ENCODE measurements around the gene CRELD1.

CRELD1 gene

DNA sequence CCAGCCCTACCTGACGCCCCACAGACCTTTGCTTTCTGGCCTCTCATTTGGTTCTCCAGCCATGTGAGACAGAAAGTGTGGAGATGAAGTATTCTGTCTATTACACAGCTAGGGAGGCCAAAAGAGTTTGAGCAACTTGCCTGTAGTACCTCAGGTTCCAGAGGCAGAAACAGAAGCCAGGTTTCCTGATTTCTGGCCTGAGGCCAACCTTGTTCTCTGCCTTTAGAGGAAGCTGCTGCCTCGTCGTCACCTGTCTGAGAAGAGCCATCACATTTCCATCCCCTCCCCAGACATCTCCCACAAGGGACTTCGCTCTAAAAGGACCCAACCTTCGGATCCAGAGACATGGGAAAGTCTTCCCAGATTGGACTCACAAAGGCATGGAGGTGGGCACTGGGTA, 27.2 kb upstream of the CRELD1 start:
- Histone ChIP-seq H3K9me3 (ENCODE audit: control insufficient read depth in 2 of 2, low read length in 2 of 2) (no peaks in the 10 kb centered on the region), H3K4me3 (ENCODE audit: low read length in 2 of 2) (no peak overlapping the region), H3K4me1 (ENCODE audit: control insufficient read depth, insufficient read depth, low read length) (peaks cover 5% of the 10 kb centered on the region), H3K36me3 (ENCODE audit: control insufficient read depth in 2 of 2, insufficient read depth in 2 of 2, low read length in 2 of 2) (peaks cover 0 to 2% of the 10 kb centered on the region in 2 donors), H3K27me3 (ENCODE audit: control insufficient read depth in 1 of 2, insufficient read depth in 2 of 2, low read length in 2 of 2) (no peaks in the 10 kb centered on the region), H3K27ac (ENCODE audit: low read length) (no peak overlapping the region), H3K9ac (ENCODE audit: low read length in 2 of 2) (no peak overlapping the region)

DNA sequence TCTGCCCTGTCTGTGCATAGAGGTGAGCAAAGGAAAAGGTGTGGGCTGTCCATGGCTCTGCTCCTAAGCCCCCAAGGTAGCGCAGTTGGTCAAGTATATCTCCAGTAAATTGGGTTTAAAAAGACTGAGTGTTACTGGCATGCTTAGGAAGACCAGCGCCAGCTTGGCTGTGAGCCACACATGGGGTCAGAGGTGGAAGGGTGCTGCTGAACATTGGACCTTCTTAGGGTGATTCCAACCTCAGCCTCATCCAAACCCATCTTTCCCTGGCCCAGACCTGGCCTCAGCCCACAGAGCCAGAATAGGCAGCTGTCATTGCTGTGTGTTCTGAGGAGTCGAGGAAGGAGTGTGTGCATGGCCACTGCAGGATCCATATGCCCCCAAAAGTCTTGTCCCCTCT, 25.3 kb upstream of the CRELD1 start:
- Histone ChIP-seq H3K27me3 (ENCODE audit: control insufficient read depth in 1 of 2, insufficient read depth in 2 of 2, low read length in 2 of 2) (no peaks in the 10 kb centered on the region), H3K36me3 (ENCODE audit: control insufficient read depth in 2 of 2, insufficient read depth in 2 of 2, low read length in 2 of 2) (peaks cover 0 to 2% of the 10 kb centered on the region in 2 donors), H3K27ac (ENCODE audit: low read length) (no peak overlapping the region)

DNA sequence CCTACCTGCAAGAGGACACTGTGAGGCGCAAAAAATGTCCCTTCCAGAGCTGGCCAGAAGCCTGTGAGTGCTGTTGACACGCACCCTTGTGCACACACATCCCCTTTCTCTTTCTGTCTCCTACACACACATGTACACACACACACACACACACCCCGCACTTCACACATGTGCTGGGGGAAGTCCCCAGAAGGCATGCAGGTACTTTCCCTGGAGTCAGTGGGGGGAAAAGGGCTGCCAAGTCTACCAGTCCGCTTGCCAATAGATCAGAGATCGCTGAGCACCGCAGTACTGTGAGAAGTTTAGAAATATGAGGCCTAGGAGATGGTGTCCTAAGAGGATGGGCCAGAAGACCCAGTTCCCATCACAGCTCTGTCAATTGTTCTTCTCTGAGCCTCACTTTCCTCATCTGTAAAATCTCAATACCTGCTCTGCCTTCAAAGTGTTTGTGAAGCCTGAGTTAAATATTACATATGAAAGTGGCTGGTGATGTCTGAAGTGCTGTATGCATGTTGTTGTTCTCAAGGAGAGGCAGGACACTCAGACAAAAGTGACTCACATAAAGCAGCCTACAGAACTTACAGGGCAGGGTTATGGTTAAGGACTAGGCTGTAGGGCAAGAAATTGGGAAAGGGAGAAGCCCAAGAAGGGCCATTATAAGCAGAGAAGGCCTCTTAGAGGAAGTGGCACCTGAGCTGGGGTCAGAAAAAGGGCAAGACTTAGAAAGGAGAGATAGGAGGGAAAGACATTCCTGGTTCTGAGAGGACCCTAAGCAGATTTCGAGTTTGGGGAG, 24.2 kb upstream of the CRELD1 start:
- Histone ChIP-seq H3K4me1 (ENCODE audit: control insufficient read depth, insufficient read depth, low read length) (peaks cover 12% of the 10 kb centered on the region), H3K4me3 (ENCODE audit: low read length in 2 of 2) (no peak overlapping the region), H3K27me3 (ENCODE audit: control insufficient read depth in 1 of 2, insufficient read depth in 2 of 2, low read length in 2 of 2) (no peaks in the 10 kb centered on the region), H3K36me3 (ENCODE audit: control insufficient read depth in 2 of 2, insufficient read depth in 2 of 2, low read length in 2 of 2) (peaks cover 0 to 2% of the 10 kb centered on the region in 2 donors), H3K9me3 (ENCODE audit: control insufficient read depth in 2 of 2, low read length in 2 of 2) (no peaks in the 10 kb centered on the region), H3K27ac (ENCODE audit: low read length) (no peak overlapping the region), H3K9ac (ENCODE audit: low read length in 2 of 2) (no peak overlapping the region)

More for the DNA sequence above, 25.3 kb upstream of the CRELD1 start:
- no peak overlapping the region for H3K4me3 ChIP-seq (ENCODE audit: low read length in 2 of 2)
- H3K9me3 ChIP-seq (ENCODE audit: control insufficient read depth in 2 of 2, low read length in 2 of 2) = no peaks in the 10 kb centered on the region
- H3K9ac ChIP-seq (ENCODE audit: low read length in 2 of 2) = no peak overlapping the region
- H3K4me1 ChIP-seq (ENCODE audit: control insufficient read depth, insufficient read depth, low read length) = peaks cover 1% of the 10 kb centered on the region

DNA sequence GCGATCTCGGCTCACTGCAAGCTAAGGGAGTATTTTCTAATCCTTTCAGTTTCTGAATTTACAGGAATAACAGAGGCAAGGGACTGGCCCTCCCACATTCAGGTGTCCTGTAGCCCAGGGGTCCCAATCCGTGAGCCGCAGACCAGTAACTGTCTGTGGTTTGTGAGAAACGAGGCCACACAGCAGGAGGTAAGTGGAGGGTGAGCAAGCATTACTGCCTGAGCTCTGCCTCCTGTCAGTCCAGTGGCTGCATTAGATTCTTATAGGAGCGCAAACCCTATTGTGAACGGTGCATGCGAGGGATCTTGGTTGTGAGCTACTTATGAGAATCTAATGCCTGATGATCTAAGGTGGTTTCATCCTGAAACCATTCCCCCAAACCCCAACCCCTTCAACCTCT, 21.8 kb upstream of the CRELD1 start:
- no peaks in the 10 kb centered on the region for H3K9me3 ChIP-seq (ENCODE audit: control insufficient read depth in 2 of 2, low read length in 2 of 2)
- H3K27me3 ChIP-seq (ENCODE audit: control insufficient read depth in 1 of 2, insufficient read depth in 2 of 2, low read length in 2 of 2) = no peaks in the 10 kb centered on the region
- no peak overlapping the region for H3K4me3 ChIP-seq (ENCODE audit: low read length in 2 of 2)
- no peak overlapping the region for H3K27ac ChIP-seq (ENCODE audit: low read length)
- no peak overlapping the region for H3K9ac ChIP-seq (ENCODE audit: low read length in 2 of 2)
- peaks cover 32% of the 10 kb centered on the region for H3K4me1 ChIP-seq (ENCODE audit: control insufficient read depth, insufficient read depth, low read length)
- peaks cover 0 to 2% of the 10 kb centered on the region in 2 donors for H3K36me3 ChIP-seq (ENCODE audit: control insufficient read depth in 2 of 2, insufficient read depth in 2 of 2, low read length in 2 of 2)

DNA sequence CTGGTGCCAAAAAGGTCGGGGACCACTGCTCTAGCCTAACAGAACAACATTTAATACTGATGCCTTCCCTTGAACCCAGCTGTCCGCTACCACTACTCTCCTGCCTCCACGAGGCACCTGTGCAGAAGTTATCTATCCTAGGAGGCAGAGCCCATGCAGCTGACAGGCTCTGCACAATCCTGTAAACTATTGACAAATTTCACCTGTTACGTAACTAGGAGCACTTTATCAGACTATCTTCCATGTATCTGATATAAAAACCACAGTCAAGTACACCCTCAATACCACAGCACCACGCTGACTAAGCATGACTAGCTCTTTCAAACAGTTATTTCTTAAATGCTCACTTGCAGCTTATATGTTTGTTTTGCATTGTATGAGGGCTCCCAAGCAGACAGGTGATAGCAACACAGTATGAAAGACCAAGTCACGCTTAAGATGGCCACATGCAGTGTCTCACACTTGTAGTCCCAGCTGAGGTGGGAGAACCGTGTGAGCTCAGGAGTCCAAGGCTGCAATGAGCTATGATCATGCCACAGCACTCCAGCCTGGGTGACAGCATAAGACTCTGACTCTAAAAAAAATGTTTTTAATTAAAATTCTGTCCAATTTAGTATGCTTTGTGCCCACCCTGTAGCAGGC, 21.2 kb upstream of the CRELD1 start:
- H3K9ac ChIP-seq (ENCODE audit: low read length in 2 of 2) = no peak overlapping the region
- peaks cover 38% of the 10 kb centered on the region for H3K4me1 ChIP-seq (ENCODE audit: control insufficient read depth, insufficient read depth, low read length)
- no peaks in the 10 kb centered on the region for H3K27me3 ChIP-seq (ENCODE audit: control insufficient read depth in 1 of 2, insufficient read depth in 2 of 2, low read length in 2 of 2)
- H3K9me3 ChIP-seq (ENCODE audit: control insufficient read depth in 2 of 2, low read length in 2 of 2) = no peaks in the 10 kb centered on the region
- H3K36me3 ChIP-seq (ENCODE audit: control insufficient read depth in 2 of 2, insufficient read depth in 2 of 2, low read length in 2 of 2) = peaks cover 0 to 2% of the 10 kb centered on the region in 2 donors
- no peak overlapping the region for H3K4me3 ChIP-seq (ENCODE audit: low read length in 2 of 2)
- H3K27ac ChIP-seq (ENCODE audit: low read length) = no peak overlapping the region

GRCh38 chr3:9913601-9914000, 20.0 kb upstream of the CRELD1 start:
- H3K9ac ChIP-seq (ENCODE audit: low read length in 2 of 2) = peak overlapping the region in 1 of 2 donors; percentile 42
- H3K4me1 ChIP-seq (ENCODE audit: control insufficient read depth, insufficient read depth, low read length) = peaks cover 48% of the 10 kb centered on the region
- no peaks in the 10 kb centered on the region for H3K27me3 ChIP-seq (ENCODE audit: control insufficient read depth in 1 of 2, insufficient read depth in 2 of 2, low read length in 2 of 2)
- H3K4me3 ChIP-seq (ENCODE audit: low read length in 2 of 2) = peak overlapping the region in 1 of 2 donors; percentile 22
- no peaks in the 10 kb centered on the region for H3K9me3 ChIP-seq (ENCODE audit: control insufficient read depth in 2 of 2, low read length in 2 of 2)
- H3K27ac ChIP-seq (ENCODE audit: low read length) = peak overlapping the region; percentile 91
- H3K36me3 ChIP-seq (ENCODE audit: control insufficient read depth in 2 of 2, insufficient read depth in 2 of 2, low read length in 2 of 2) = peaks cover 0 to under 1% of the 10 kb centered on the region in 2 donors

DNA sequence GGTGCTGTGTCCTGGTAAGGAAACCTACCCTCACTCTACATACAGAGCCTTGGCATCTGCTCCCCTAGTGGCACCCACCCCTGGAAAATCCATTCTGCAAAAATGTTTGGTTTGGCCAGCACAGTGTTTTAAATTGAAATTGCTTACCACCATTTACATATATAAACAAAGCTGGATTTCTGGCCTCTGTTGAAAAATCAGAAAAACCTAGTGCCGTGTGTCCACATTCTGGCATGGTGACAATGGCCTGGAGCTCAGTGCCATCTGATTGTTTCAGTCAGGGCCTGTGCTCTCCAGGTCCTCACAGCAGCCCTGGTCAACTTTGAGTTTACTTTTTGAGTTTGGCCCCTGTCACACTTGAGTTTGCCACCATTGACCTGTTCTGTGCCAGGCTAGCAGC, 19.6 kb upstream of the CRELD1 start:
- H3K4me3 ChIP-seq (ENCODE audit: low read length in 2 of 2) = no peak overlapping the region
- peaks cover 48% of the 10 kb centered on the region for H3K4me1 ChIP-seq (ENCODE audit: control insufficient read depth, insufficient read depth, low read length)
- no peaks in the 10 kb centered on the region for H3K36me3 ChIP-seq (ENCODE audit: control insufficient read depth in 2 of 2, insufficient read depth in 2 of 2, low read length in 2 of 2)
- no peaks in the 10 kb centered on the region for H3K9me3 ChIP-seq (ENCODE audit: control insufficient read depth in 2 of 2, low read length in 2 of 2)
- peak overlapping the region; percentile 69 to 71 for H3K9ac ChIP-seq (ENCODE audit: low read length in 2 of 2)
- no peaks in the 10 kb centered on the region for H3K27me3 ChIP-seq (ENCODE audit: control insufficient read depth in 1 of 2, insufficient read depth in 2 of 2, low read length in 2 of 2)
- peak overlapping the region; percentile 91 for H3K27ac ChIP-seq (ENCODE audit: low read length)

- no peaks in the 10 kb centered on the region for H3K9me3 ChIP-seq (ENCODE audit: control insufficient read depth in 2 of 2, low read length in 2 of 2)
- no peaks in the 10 kb centered on the region for H3K36me3 ChIP-seq (ENCODE audit: control insufficient read depth in 2 of 2, insufficient read depth in 2 of 2, low read length in 2 of 2)
- peak overlapping the region; percentile 69 to 71 for H3K9ac ChIP-seq (ENCODE audit: low read length in 2 of 2)
- peak overlapping the region; percentile 74 to 84 for H3K4me3 ChIP-seq (ENCODE audit: low read length in 2 of 2)
- peak overlapping the region; percentile 91 for H3K27ac ChIP-seq (ENCODE audit: low read length)
- peaks cover 48% of the 10 kb centered on the region for H3K4me1 ChIP-seq (ENCODE audit: control insufficient read depth, insufficient read depth, low read length)
- H3K27me3 ChIP-seq (ENCODE audit: control insufficient read depth in 1 of 2, insufficient read depth in 2 of 2, low read length in 2 of 2) = no peaks in the 10 kb centered on the region
Observed at GRCh38 chr3:9914559-9915253, 18.9 kb upstream of the CRELD1 start.

DNA sequence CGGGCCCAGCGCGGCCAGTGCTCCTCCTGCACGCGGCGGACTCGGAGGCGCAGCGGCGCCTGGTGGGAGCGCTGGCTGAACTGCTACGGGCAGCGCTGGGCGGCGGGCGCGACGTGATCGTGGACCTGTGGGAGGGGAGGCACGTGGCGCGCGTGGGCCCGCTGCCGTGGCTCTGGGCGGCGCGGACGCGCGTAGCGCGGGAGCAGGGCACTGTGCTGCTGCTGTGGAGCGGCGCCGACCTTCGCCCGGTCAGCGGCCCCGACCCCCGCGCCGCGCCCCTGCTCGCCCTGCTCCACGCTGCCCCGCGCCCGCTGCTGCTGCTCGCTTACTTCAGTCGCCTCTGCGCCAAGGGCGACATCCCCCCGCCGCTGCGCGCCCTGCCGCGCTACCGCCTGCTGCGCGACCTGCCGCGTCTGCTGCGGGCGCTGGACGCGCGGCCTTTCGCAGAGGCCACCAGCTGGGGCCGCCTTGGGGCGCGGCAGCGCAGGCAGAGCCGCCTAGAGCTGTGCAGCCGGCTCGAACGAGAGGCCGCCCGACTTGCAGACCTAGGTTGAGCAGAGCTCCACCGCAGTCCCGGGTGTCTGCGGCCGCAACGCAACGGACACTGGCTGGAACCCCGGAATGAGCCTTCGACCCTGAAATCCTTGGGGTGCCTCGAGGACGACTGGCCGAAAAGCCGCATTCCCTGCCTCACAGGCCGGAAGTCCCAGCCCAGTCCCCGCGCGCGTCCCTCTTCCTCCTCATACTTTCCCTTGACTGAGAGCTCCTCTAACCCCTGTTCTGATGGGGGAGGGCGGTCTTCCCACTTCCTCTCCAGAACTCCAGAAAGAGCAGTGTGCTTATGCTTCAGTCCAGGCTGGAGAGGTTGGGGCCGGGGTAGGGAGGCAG, 18.1 kb upstream of the CRELD1 start:
- Histone ChIP-seq H3K36me3 (ENCODE audit: control insufficient read depth in 2 of 2, insufficient read depth in 2 of 2, low read length in 2 of 2) (peaks cover 0 to 4% of the 10 kb centered on the region in 2 donors), H3K9ac (ENCODE audit: low read length in 2 of 2) (peak overlapping the region; percentile 71), H3K27ac (ENCODE audit: low read length) (peak overlapping the region; percentile 91), H3K9me3 (ENCODE audit: control insufficient read depth in 2 of 2, low read length in 2 of 2) (no peaks in the 10 kb centered on the region), H3K4me1 (ENCODE audit: control insufficient read depth, insufficient read depth, low read length) (peaks cover 48% of the 10 kb centered on the region), H3K27me3 (ENCODE audit: control insufficient read depth in 1 of 2, insufficient read depth in 2 of 2, low read length in 2 of 2) (no peaks in the 10 kb centered on the region), H3K4me3 (ENCODE audit: low read length in 2 of 2) (peak overlapping the region; percentile 74 to 84)

- H3K4me1 ChIP-seq (ENCODE audit: control insufficient read depth, insufficient read depth, low read length) = peaks cover 48% of the 10 kb centered on the region
Observed at GRCh38 chr3:9916346-9916733, 17.3 kb upstream of the CRELD1 start.

More at GRCh38 chr3:9916346-9916733, 17.3 kb upstream of the CRELD1 start:
- H3K27ac ChIP-seq (ENCODE audit: low read length) = peak overlapping the region; percentile 91
- H3K36me3 ChIP-seq (ENCODE audit: control insufficient read depth in 2 of 2, insufficient read depth in 2 of 2, low read length in 2 of 2) = peaks cover 0 to 6% of the 10 kb centered on the region in 2 donors
- H3K9ac ChIP-seq (ENCODE audit: low read length in 2 of 2) = peak overlapping the region; percentile 75 to 83
- H3K27me3 ChIP-seq (ENCODE audit: control insufficient read depth in 1 of 2, insufficient read depth in 2 of 2, low read length in 2 of 2) = no peaks in the 10 kb centered on the region
- no peaks in the 10 kb centered on the region for H3K9me3 ChIP-seq (ENCODE audit: control insufficient read depth in 2 of 2, low read length in 2 of 2)
- H3K4me3 ChIP-seq (ENCODE audit: low read length in 2 of 2) = peak overlapping the region; percentile 74 to 84
